Measurements from ENCODE around the gene ITSN1. TPM values are rescaled to one million over a fixed set of nuclear protein-coding genes. Genes with fewer than 3 reads are reported as not detected.

The ITSN1 gene
- total and polyA plus RNA-seq, 2 of the 13 experiments (the other 11 are each of a cell fraction or from before 2014, with no cell fraction given), result 26.1 to 33.8 TPM

DNA sequence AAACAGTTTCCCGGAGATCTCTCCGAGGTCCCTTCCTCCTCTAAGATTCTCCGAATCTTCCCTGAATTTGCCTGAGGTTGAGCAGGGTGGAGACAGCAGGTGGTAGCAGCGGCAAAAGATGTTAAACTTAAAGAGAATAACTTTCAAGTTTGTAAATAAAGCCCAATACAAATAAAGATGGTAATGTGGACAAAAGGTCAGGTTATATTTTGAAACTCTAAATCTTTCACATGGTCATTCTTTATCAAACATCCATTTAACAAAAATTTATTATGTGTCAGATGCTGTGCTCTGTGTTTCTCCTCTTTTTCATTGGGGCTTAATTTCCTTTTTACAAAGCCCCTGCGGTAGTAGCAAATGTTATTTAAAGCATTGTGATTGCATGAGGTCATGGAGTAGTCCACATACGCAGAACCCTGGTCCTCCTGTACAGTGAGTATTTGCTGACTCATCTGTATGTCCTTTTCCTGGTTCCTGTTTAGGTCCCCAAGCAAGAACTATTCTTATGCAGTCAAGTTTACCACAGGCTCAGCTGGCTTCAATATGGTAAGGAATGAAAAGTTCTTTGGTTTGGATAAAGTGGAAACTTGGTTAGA is 119.2 kb downstream of the ITSN1 start:
- BruUV-seq (replicated peaks), result no TSS peak
- H3K27me3 ChIP-seq (ENCODE audit: control insufficient read depth in 1 of 2, insufficient read depth in 2 of 2, low read length in 2 of 2), result no peaks in the 10 kb centered on the region
- no peak overlapping the region for H2AFZ ChIP-seq (ENCODE audit: low read length)
- in situ Hi-C loops (cut with HindIII; ENCODE audit: extremely low pct_ligation_motif_present, low pct_unique_long_range_greater_than_20kb) (no loop called here), intact Hi-C loops (cut with micrococcal nuclease; ENCODE audit: unreplicated experiment) (loop anchor here (10.0 kb wide), 1 partner anchor 117 kb away; the partner anchor contains the start of genes CRYZL1 and ITSN1)
- H3K9me3 ChIP-seq (ENCODE audit: low read length), result no peaks in the 10 kb centered on the region
- WGBS (ENCODE audit: low lambda C conversion rate), result 79% methylated on average over 6 of the region's 6 CpGs
- H3K4me1 ChIP-seq (ENCODE audit: insufficient read depth, low read length), result peaks cover 13% of the 10 kb centered on the region
- H3K27ac ChIP-seq (ENCODE audit: extremely low read length, insufficient read depth, low read length), result peak overlapping the region; percentile 30
- H3K79me2 ChIP-seq (ENCODE audit: insufficient read depth, low read length), result no peaks in the 10 kb centered on the region
- ChIA-PET CTCF (ENCODE audit: low intra/inter-chr PET ratio, low total read pairs) (no interaction called here), POLR2A (no interaction called here)
- DNase-seq (ENCODE audit: low spot score) (peak; percentile 73), FAIRE-seq (no peak), ATAC-seq (peak; percentile 65; the same call in 1 of the 3 replicates)
- no peaks in the 10 kb centered on the region for H4K20me1 ChIP-seq (ENCODE audit: insufficient read depth, low read length)
- no peak overlapping the region for H3K4me2 ChIP-seq (ENCODE audit: low read depth, low read length)
- peaks cover 1 to 11% of the 10 kb centered on the region in 2 experiments; a peak in 4 of 5 replicates for H3K36me3 ChIP-seq (replicated peaks in 1 of 2; ENCODE audit: control insufficient read depth in 1 of 2, insufficient read depth in 2 of 2, low read length in 2 of 2)
- H3K9ac ChIP-seq (ENCODE audit: insufficient read depth, low read depth, low read length), result no peak overlapping the region
- TF ChIP-seq MAFF (IDR thresholded peaks at IDR 0.05; ENCODE audit: low read depth, low read length) (peak; percentile 100), JUNB (CRISPR knock-in tag; IDR thresholded peaks at IDR 0.05; ENCODE audit: borderline replicate concordance) (no peak), SAP130 (CRISPR knock-in tag; IDR thresholded peaks at IDR 0.05; ENCODE audit: low read depth) (peak; percentile 44; the same call in 1 of the 2 replicates), MAFG (CRISPR knock-in tag; IDR thresholded peaks at IDR 0.05) (peak; percentile 77; the same call in 1 of the 2 replicates), FOSL2 (CRISPR knock-in tag; IDR thresholded peaks at IDR 0.05) (peak; percentile 67), ELF3 (CRISPR knock-in tag; IDR thresholded peaks at IDR 0.05) (peak; percentile 44; the same call in 1 of the 2 replicates), ARID2 (CRISPR knock-in tag; IDR thresholded peaks at IDR 0.05; ENCODE audit: borderline replicate concordance) (no peak), TEAD3 (CRISPR knock-in tag; optimal IDR thresholded peaks at IDR 0.05; ENCODE audit: borderline replicate concordance) (peak; percentile 36), MAFK (conservative IDR thresholded peaks at IDR 0.05 in 1 of 2, IDR thresholded peaks at IDR 0.05 in 1 of 2; ENCODE audit: low read length in 2 of 2) (peak; percentile 100), ATF7 (IDR thresholded peaks at IDR 0.05) (0 out of 2 replicates have a peak, but pooled peaks have one; percentile 10), ATF7 (CRISPR knock-in tag; IDR thresholded peaks at IDR 0.05) (no peak), NFE2 (CRISPR knock-in tag; IDR thresholded peaks at IDR 0.05) (peak; percentile 84; the same call in 1 of the 2 replicates), NFE2L2 (IDR thresholded peaks at IDR 0.05; ENCODE audit: low read length) (peak; percentile 94), ZBTB21 (CRISPR knock-in tag; IDR thresholded peaks at IDR 0.05) (peak; percentile 18; the same call in 1 of the 2 replicates)
- TF ChIP-seq, protein P1, sequence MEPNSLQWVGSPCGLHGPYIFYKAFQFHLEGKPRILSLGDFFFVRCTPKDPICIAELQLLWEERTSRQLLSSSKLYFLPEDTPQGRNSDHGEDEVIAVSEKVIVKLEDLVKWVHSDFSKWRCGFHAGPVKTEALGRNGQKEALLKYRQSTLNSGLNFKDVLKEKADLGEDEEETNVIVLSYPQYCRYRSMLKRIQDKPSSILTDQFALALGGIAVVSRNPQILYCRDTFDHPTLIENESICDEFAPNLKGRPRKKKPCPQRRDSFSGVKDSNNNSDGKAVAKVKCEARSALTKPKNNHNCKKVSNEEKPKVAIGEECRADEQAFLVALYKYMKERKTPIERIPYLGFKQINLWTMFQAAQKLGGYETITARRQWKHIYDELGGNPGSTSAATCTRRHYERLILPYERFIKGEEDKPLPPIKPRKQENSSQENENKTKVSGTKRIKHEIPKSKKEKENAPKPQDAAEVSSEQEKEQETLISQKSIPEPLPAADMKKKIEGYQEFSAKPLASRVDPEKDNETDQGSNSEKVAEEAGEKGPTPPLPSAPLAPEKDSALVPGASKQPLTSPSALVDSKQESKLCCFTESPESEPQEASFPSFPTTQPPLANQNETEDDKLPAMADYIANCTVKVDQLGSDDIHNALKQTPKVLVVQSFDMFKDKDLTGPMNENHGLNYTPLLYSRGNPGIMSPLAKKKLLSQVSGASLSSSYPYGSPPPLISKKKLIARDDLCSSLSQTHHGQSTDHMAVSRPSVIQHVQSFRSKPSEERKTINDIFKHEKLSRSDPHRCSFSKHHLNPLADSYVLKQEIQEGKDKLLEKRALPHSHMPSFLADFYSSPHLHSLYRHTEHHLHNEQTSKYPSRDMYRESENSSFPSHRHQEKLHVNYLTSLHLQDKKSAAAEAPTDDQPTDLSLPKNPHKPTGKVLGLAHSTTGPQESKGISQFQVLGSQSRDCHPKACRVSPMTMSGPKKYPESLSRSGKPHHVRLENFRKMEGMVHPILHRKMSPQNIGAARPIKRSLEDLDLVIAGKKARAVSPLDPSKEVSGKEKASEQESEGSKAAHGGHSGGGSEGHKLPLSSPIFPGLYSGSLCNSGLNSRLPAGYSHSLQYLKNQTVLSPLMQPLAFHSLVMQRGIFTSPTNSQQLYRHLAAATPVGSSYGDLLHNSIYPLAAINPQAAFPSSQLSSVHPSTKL (CRISPR knock-in tag; IDR thresholded peaks at IDR 0.05), result 0 out of 2 replicates have a peak, but pooled peaks have one; percentile 10
- TF ChIP-seq, protein P2, sequence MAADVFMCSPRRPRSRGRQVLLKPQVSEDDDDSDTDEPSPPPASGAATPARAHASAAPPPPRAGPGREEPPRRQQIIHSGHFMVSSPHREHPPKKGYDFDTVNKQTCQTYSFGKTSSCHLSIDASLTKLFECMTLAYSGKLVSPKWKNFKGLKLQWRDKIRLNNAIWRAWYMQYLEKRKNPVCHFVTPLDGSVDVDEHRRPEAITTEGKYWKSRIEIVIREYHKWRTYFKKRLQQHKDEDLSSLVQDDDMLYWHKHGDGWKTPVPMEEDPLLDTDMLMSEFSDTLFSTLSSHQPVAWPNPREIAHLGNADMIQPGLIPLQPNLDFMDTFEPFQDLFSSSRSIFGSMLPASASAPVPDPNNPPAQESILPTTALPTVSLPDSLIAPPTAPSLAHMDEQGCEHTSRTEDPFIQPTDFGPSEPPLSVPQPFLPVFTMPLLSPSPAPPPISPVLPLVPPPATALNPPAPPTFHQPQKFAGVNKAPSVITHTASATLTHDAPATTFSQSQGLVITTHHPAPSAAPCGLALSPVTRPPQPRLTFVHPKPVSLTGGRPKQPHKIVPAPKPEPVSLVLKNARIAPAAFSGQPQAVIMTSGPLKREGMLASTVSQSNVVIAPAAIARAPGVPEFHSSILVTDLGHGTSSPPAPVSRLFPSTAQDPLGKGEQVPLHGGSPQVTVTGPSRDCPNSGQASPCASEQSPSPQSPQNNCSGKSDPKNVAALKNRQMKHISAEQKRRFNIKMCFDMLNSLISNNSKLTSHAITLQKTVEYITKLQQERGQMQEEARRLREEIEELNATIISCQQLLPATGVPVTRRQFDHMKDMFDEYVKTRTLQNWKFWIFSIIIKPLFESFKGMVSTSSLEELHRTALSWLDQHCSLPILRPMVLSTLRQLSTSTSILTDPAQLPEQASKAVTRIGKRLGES (CRISPR knock-in tag; IDR thresholded peaks at IDR 0.05; ENCODE audit: borderline replicate concordance), result no peak
- TF ChIP-seq, protein P3, sequence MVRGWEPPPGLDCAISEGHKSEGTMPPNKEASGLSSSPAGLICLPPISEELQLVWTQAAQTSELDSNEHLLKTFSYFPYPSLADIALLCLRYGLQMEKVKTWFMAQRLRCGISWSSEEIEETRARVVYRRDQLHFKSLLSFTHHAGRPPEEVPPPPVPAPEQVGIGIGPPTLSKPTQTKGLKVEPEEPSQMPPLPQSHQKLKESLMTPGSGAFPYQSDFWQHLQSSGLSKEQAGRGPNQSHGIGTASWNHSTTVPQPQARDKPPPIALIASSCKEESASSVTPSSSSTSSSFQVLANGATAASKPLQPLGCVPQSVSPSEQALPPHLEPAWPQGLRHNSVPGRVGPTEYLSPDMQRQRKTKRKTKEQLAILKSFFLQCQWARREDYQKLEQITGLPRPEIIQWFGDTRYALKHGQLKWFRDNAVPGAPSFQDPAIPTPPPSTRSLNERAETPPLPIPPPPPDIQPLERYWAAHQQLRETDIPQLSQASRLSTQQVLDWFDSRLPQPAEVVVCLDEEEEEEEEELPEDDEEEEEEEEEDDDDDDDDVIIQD (CRISPR knock-in tag; IDR thresholded peaks at IDR 0.05; ENCODE audit: low read depth), result 0 out of 2 replicates have a peak, but pooled peaks have one; percentile 15
- no peak overlapping the region for H3K4me3 ChIP-seq (replicated peaks in 1 of 3; ENCODE audit: insufficient read depth in 1 of 3, low read depth in 2 of 3, low read length in 3 of 3)
